CD14-positive monocyte (primary cell): ENCODE results near the gene PPP3R1. TPM values are rescaled to one million over a fixed set of nuclear protein-coding genes. Genes with fewer than 3 reads are reported as not detected.

ENCODE experiments used
- DNase-seq, 3 donors: peaks; one replicate each; pipeline ENCODE4 v3.0.0-alpha.2; 2011 to 2022
- H2AFZ ChIP-seq: 2 replicates; pipeline ENCODE4 v1.6.0; 2012; ENCODE audit warnings: mild to moderate bottlenecking, low read depth, low read length, inconsistent platforms; ENCODE audit not compliant: insufficient read depth, poor library complexity, severe bottlenecking
- H3K27ac ChIP-seq, 2 donors: 1 replicate in 1 of 2; 2 replicates in 1 of 2; pipeline ENCODE4 v1.5.1; 2012 to 2013; ENCODE audit warnings: low read length in 2 of 2, control low read depth in 1 of 2, inconsistent platforms in 1 of 2, low read depth in 1 of 2, mild to moderate bottlenecking in 1 of 2
- H3K27me3 ChIP-seq, 2 donors: one replicate each; pipeline versions ENCODE4 v1.6.0 to v1.6.1; 2011 to 2013; ENCODE audit warnings: low read length in 2 of 2; ENCODE audit not compliant: control insufficient read depth in 2 of 2, insufficient read depth in 2 of 2
- H3K36me3 ChIP-seq, 2 donors: replicated peaks in 1 of 2; 1 replicate in 1 of 2; 2 replicates in 1 of 2; pipeline versions ENCODE4 v1.5.1 to v1.6.1; 2012 to 2013; ENCODE audit warnings: low read length in 2 of 2, control low read depth in 1 of 2, inconsistent platforms in 1 of 2, mild to moderate bottlenecking in 1 of 2; ENCODE audit not compliant: insufficient read depth in 2 of 2, control insufficient read depth in 1 of 2
- H3K4me1 ChIP-seq, 2 donors: 1 replicate in 1 of 2; 2 replicates in 1 of 2; pipeline versions ENCODE4 v1.5.1 to v1.6.1; 2012 to 2013; ENCODE audit warnings: low read length in 2 of 2, control low read depth in 1 of 2, inconsistent platforms in 1 of 2, mild to moderate bottlenecking in 1 of 2, moderate library complexity in 1 of 2; ENCODE audit not compliant: insufficient read depth in 2 of 2, control insufficient read depth in 1 of 2
- H3K4me2 ChIP-seq: replicated peaks from 2 replicates; pipeline ENCODE3; 2012; ENCODE audit warnings: low read length, moderate library complexity, mild to moderate bottlenecking; ENCODE audit not compliant: poor library complexity, severe bottlenecking; ENCODE audit errors: extremely low read depth
- H3K4me3 ChIP-seq, 3 experiments: fragments of 200-600 bp in 1 of 3; sonication (generic) in 1 of 3; replicated peaks in 1 of 3; 1 replicate in 2 of 3; 2 replicates in 1 of 3; pipeline ENCODE4 v1.5.1; 2011 to 2013; ENCODE audit warnings: low read length in 3 of 3, mild to moderate bottlenecking in 3 of 3, control low read depth in 2 of 3, low read depth in 2 of 3, inconsistent platforms in 1 of 3, moderate library complexity in 1 of 3
- H3K79me2 ChIP-seq: 2 replicates; pipeline ENCODE4 v1.6.0; 2012; ENCODE audit warnings: mild to moderate bottlenecking, control low read depth, inconsistent platforms, low read length, moderate library complexity; ENCODE audit not compliant: insufficient read depth
- H3K9ac ChIP-seq: 2 replicates; pipeline ENCODE4 v1.6.0; 2017; ENCODE audit warnings: low read length, mild to moderate bottlenecking; ENCODE audit not compliant: insufficient read depth, poor library complexity, severe bottlenecking
- H3K9me3 ChIP-seq, 2 donors: replicated peaks in 1 of 2; 1 replicate in 1 of 2; 2 replicates in 1 of 2; pipeline versions ENCODE4 v1.5.1 to v1.6.1; 2012 to 2013; ENCODE audit warnings: low read length in 2 of 2, control low read depth in 1 of 2; ENCODE audit not compliant: control insufficient read depth in 1 of 2, insufficient read depth in 1 of 2
- H4K20me1 ChIP-seq: 2 replicates; pipeline ENCODE4 v1.6.0; 2012; ENCODE audit warnings: mild to moderate bottlenecking, low read length, control low read depth, moderate library complexity; ENCODE audit not compliant: insufficient read depth
- H3K27ac Mint-ChIP-seq, 7 donors: one replicate each; pipeline ENCODE4 v1.8.0; 2020; ENCODE audit warnings: mild to moderate bottlenecking in 7 of 7, mixed read lengths in 7 of 7, moderate library complexity in 6 of 7, inconsistent platforms in 2 of 7
- H3K27me3 Mint-ChIP-seq, 3 donors: one replicate each; pipeline ENCODE4 v1.8.0; 2021 to 2022; ENCODE audit warnings: low read depth in 3 of 3, mild to moderate bottlenecking in 3 of 3, mixed read lengths in 3 of 3, moderate library complexity in 3 of 3, inconsistent platforms in 1 of 3
- H3K36me3 Mint-ChIP-seq, 2 donors: one replicate each; pipeline ENCODE4 v1.8.0; 2020; ENCODE audit warnings: mixed read lengths in 2 of 2, inconsistent platforms in 1 of 2, mild to moderate bottlenecking in 1 of 2
- H3K4me1 Mint-ChIP-seq: one replicate; pipeline ENCODE4 v1.8.0; 2020; ENCODE audit warnings: mild to moderate bottlenecking, mixed read lengths
- H3K4me3 Mint-ChIP-seq, 2 donors: one replicate each; pipeline ENCODE4 v1.8.0; 2020; ENCODE audit warnings: mild to moderate bottlenecking in 2 of 2, mixed read lengths in 2 of 2, moderate library complexity in 1 of 2
- H3K9me3 Mint-ChIP-seq, 7 donors: one replicate each; pipeline ENCODE4 v1.8.0; 2020 to 2022; ENCODE audit warnings: mixed read lengths in 7 of 7, mild to moderate bottlenecking in 6 of 7, moderate library complexity in 6 of 7, inconsistent platforms in 2 of 7
- WGBS: methylation state at CpG from one replicate; pipeline ENCODE4 v1.1.5; 2013; ENCODE audit warnings: missing lambda C conversion rate; ENCODE audit not compliant: insufficient coverage; 5-methylcytosine and 5-hydroxymethylcytosine counted together
- intact Hi-C, 2 donors: fragments of 100-400 bp; cut with micrococcal nuclease; formaldehyde crosslinking; loops; one replicate each; pipeline versions ENCODE4 v1.15.0 to v1.15.1; 2023
- polyA plus RNA-seq, 3 donors: library from polyadenylated mRNA; depleted of rRNA in 1 of 3; unstranded in 2 of 3; stranded (reverse) in 1 of 3; fragments of 300-500 nt in 2 of 3; fragments of >200 nt in 1 of 3; fragmentation: Illumina TruSeq in 2 of 3; gene quantifications; 1 replicate in 2 of 3; 2 replicates in 1 of 3; pipeline ENCODE4 v1.2.3, GENCODE V29; 2012 to 2021
- TF ChIP-seq, protein P1 (sequence below): fragments of 200-600 bp; IDR thresholded peaks from one replicate; pipeline ENCODE4 v1.8.0; 2022; ENCODE audit warnings: antibody characterized with exemption, mild to moderate bottlenecking

The PPP3R1 gene
- polyA plus RNA-seq, 3 donors = 8.7 to 32.6 (median 10.7) TPM

DNA sequence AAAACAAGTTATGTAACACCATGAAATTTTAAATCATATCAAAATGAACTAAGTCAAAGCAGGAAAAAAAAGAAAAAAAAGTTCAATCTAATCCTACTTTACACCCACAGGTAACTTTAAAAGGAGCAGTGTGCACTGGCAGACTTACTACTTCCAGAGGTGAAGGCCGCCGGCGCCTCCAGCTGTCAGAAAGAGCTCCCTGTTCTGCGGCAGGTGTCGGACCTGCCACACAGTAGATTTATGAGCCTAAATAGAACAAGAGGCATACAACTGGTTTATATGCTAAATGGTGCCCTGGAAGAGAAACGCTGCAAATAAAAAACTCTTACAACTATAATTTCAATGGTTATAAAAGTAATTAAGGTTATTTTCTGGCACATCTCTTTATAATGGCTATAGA, 117.8 kb downstream of the PPP3R1 start:
- Mint-ChIP-seq H3K4me1 (peaks cover 23% of the 10 kb centered on the region), H3K4me3 (no peak overlapping the region), H3K36me3 (peaks cover 44 to 49% of the 10 kb centered on the region in 2 donors), H3K27ac (no peak overlapping the region), H3K27me3 (no peaks in the 10 kb centered on the region), H3K9me3 (peaks cover 0 to 3% (median 0%) of the 10 kb centered on the region in 7 donors)
- DNase-seq = no peak
- H3K36me3 ChIP-seq = peaks cover 10 to 52% of the 10 kb centered on the region in 2 donors
- no peak overlapping the region for H3K4me3 ChIP-seq
- H3K27me3 ChIP-seq = no peaks in the 10 kb centered on the region
- H4K20me1 ChIP-seq = no peaks in the 10 kb centered on the region
- no peak overlapping the region for H3K9ac ChIP-seq
- no peak overlapping the region for H3K4me2 ChIP-seq
- TF ChIP-seq, protein P1, sequence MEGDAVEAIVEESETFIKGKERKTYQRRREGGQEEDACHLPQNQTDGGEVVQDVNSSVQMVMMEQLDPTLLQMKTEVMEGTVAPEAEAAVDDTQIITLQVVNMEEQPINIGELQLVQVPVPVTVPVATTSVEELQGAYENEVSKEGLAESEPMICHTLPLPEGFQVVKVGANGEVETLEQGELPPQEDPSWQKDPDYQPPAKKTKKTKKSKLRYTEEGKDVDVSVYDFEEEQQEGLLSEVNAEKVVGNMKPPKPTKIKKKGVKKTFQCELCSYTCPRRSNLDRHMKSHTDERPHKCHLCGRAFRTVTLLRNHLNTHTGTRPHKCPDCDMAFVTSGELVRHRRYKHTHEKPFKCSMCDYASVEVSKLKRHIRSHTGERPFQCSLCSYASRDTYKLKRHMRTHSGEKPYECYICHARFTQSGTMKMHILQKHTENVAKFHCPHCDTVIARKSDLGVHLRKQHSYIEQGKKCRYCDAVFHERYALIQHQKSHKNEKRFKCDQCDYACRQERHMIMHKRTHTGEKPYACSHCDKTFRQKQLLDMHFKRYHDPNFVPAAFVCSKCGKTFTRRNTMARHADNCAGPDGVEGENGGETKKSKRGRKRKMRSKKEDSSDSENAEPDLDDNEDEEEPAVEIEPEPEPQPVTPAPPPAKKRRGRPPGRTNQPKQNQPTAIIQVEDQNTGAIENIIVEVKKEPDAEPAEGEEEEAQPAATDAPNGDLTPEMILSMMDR = no peak
- no CpG with 5 or more reads among the region's 6 CpGs for WGBS
- H2AFZ ChIP-seq = no peak overlapping the region
- no peak overlapping the region for H3K27ac ChIP-seq
- H3K4me1 ChIP-seq = peaks cover 14 to 18% of the 10 kb centered on the region in 2 donors
- H3K79me2 ChIP-seq = no peaks in the 10 kb centered on the region
- intact Hi-C loops = no loop called here
- no peaks in the 10 kb centered on the region for H3K9me3 ChIP-seq

DNA sequence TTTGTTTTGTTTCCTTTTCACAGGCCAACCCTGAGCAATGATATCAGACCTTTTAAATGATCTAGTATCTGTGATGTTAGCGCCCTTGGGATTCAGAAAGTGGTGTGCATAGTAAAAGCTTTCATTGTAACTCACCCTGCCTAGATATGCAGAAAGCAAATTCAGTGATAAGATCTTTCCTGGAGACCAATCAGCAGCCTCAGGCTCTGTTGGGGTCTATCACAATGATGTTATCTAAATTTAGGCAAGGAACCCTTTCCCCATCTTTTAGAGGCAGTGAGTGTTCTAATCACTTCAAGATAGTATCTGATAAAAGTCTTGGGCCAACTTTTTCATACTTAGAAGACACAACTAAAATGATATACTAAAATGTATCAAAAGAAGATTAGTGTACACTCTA, 118.2 kb downstream of the PPP3R1 start:
- no peaks in the 10 kb centered on the region for H3K27me3 Mint-ChIP-seq
- Histone ChIP-seq H3K27me3 (no peaks in the 10 kb centered on the region), H3K27ac (no peak overlapping the region), H3K4me1 (peaks cover 14 to 18% of the 10 kb centered on the region in 2 donors), H3K4me2 (no peak overlapping the region), H2AFZ (no peak overlapping the region), H3K9me3 (no peaks in the 10 kb centered on the region), H3K9ac (no peak overlapping the region), H3K36me3 (peaks cover 10 to 49% of the 10 kb centered on the region in 2 donors), H3K79me2 (no peaks in the 10 kb centered on the region), H3K4me3 (no peak overlapping the region), H4K20me1 (no peaks in the 10 kb centered on the region)
- no peak overlapping the region for H3K4me3 Mint-ChIP-seq
- no peak for DNase-seq
- intact Hi-C loops = no loop called here
- peak overlapping the region in 1 of 7 donors; percentile 42 for H3K27ac Mint-ChIP-seq
- H3K4me1 Mint-ChIP-seq = peaks cover 24% of the 10 kb centered on the region
- TF ChIP-seq, protein P1 = no peak
- H3K9me3 Mint-ChIP-seq = peaks cover 0 to 3% (median 0%) of the 10 kb centered on the region in 7 donors
- no CpG with 5 or more reads among the region's 1 CpG for WGBS
- H3K36me3 Mint-ChIP-seq = peaks cover 44 to 51% of the 10 kb centered on the region in 2 donors

Other genes starting within 250 kb of the PPP3R1 start
- 10 to 100 TPM; 14.9 to 58.4 (median 49.7) TPM for gene C1D, start 189.5 kb downstream of the PPP3R1 start, polyA plus RNA-seq
- 10 to 100 TPM in 2 of 3 donors, 1 to 10 TPM in 1; 4.7 to 14.0 (median 10.8) TPM for gene PNO1, start 94.6 kb downstream of the PPP3R1 start, polyA plus RNA-seq
- gene CNRIP1, start 67.4 kb upstream of the PPP3R1 start, polyA plus RNA-seq = under 1 TPM; 0.09 to 0.53 (median 0.17) TPM
- gene PLEK, start 112.8 kb upstream of the PPP3R1 start, polyA plus RNA-seq = 100 to 1,000 TPM; 351 to 708 (median 403) TPM
- gene FBXO48, start 214.8 kb upstream of the PPP3R1 start, polyA plus RNA-seq = under 1 TPM; 0.08 to 0.85 (median 0.31) TPM
- 1 to 10 TPM in 2 of 3 donors, under 1 TPM in 1; 0.77 to 1.8 (median 1.2) TPM for gene APLF, start 215.1 kb upstream of the PPP3R1 start, polyA plus RNA-seq